ENCODE results near the gene BICRAL. TPM values are rescaled to one million over a fixed set of nuclear protein-coding genes. Genes with fewer than 3 reads are reported as not detected.

The BICRAL gene
- total and polyA plus RNA-seq, 9 of the 15 experiments (the other 6 are each of a cell fraction or from before 2014, with no cell fraction given) = 1.2 to 11.9 (median 5.6) TPM

- TF ChIP-seq SFPQ (IDR thresholded peaks at IDR 0.05; ENCODE audit: low read depth, low read length) (no peak), SMARCA4 (IDR thresholded peaks at IDR 0.05) (no peak), XRCC5 (IDR thresholded peaks at IDR 0.05; ENCODE audit: low read depth, low read length) (peak; percentile 84; the same call in 1 of the 2 replicates), TAF1 (IDR thresholded peaks at IDR 0.05; ENCODE audit: control insufficient read depth, extremely low read depth, insufficient read depth, low read length, severe bottlenecking) (peak; percentile 96), RHOXF2B (CRISPR knock-in tag; conservative IDR thresholded peaks at IDR 0.05) (no peak), TAF7 (tag; IDR thresholded peaks at IDR 0.05) (peak; percentile 100), TOE1 (IDR thresholded peaks at IDR 0.05; ENCODE audit: borderline replicate concordance) (peak; percentile 56; the same call in 1 of the 2 replicates), TOE1 (CRISPR knock-in tag; IDR thresholded peaks at IDR 0.05; ENCODE audit: borderline replicate concordance, low read depth) (0 out of 2 replicates have a peak, but pooled peaks have one; percentile 63), ZNF23 (CRISPR knock-in tag; IDR thresholded peaks at IDR 0.05) (no peak), RAD51 (IDR thresholded peaks at IDR 0.05; ENCODE audit: borderline replicate concordance, low read depth) (peak; percentile 34; the same call in 1 of the 2 replicates), L3MBTL2 (IDR thresholded peaks at IDR 0.05) (peak; percentile 82), LCOR (CRISPR knock-in tag; IDR thresholded peaks at IDR 0.05) (peak; percentile 84), WHSC1 (IDR thresholded peaks at IDR 0.05; ENCODE audit: low read length) (no peak), NCOA1 (IDR thresholded peaks at IDR 0.05; ENCODE audit: low read depth) (peak; percentile 20; the same call in 1 of the 2 replicates), FOXA3 (CRISPR knock-in tag; conservative IDR thresholded peaks at IDR 0.05 in 1 of 2, IDR thresholded peaks at IDR 0.05 in 1 of 2) (peak; percentile 91 to 94), BCLAF1 (IDR thresholded peaks at IDR 0.05; ENCODE audit: borderline replicate concordance in 1 of 2, control insufficient read depth in 1 of 2, low read depth in 2 of 2, low read length in 1 of 2) (0 out of 4 replicates have a peak, but pooled peaks of 1 of the 2 experiments have one; percentile 37), NEUROD1 (IDR thresholded peaks at IDR 0.05; ENCODE audit: borderline replicate concordance, low read depth, low read length, partially characterized antibody) (peak; percentile 76), POLR2AphosphoS5 (IDR thresholded peaks at IDR 0.05; ENCODE audit: control insufficient read depth, insufficient read depth, low read depth, low read length) (peak; percentile 89), HDGF (IDR thresholded peaks at IDR 0.05) (no peak), SMARCE1 (IDR thresholded peaks at IDR 0.05) (peak; percentile 11; the same call in 1 of the 2 replicates), GATAD2A (IDR thresholded peaks at IDR 0.05) (peak; percentile 76), SUPT5H (IDR thresholded peaks at IDR 0.05) (peak; percentile 99), MAFF (IDR thresholded peaks at IDR 0.05; ENCODE audit: low read length) (no peak)
Measured at GRCh38 chr6:42879372-42880239, 97.8 kb downstream of the BICRAL start, which contains the start of gene RPL7L1 (continued).

All from K562 (cell line).